OCI-LY3 (cell line): Measurements from ENCODE around the gene LASP1NB.

ENCODE experiments used
- EZH2phosphoT487 ChIP-seq: fragments of 200-600 bp; shearing (Covaris generic); IDR thresholded peaks from 2 replicates; pipeline ENCODE4 v1.6.1; 2018; ENCODE audit warnings: antibody characterized with exemption, mixed run types, low read depth
- TF ChIP-seq, protein P1 (sequence below): fragments of 200-600, 300-600 bp; sonication (generic); IDR thresholded peaks from 2 replicates; pipeline ENCODE4 v1.5.1; 2014; ENCODE audit warnings: antibody characterized with exemption, low read length, low read depth

DNA sequence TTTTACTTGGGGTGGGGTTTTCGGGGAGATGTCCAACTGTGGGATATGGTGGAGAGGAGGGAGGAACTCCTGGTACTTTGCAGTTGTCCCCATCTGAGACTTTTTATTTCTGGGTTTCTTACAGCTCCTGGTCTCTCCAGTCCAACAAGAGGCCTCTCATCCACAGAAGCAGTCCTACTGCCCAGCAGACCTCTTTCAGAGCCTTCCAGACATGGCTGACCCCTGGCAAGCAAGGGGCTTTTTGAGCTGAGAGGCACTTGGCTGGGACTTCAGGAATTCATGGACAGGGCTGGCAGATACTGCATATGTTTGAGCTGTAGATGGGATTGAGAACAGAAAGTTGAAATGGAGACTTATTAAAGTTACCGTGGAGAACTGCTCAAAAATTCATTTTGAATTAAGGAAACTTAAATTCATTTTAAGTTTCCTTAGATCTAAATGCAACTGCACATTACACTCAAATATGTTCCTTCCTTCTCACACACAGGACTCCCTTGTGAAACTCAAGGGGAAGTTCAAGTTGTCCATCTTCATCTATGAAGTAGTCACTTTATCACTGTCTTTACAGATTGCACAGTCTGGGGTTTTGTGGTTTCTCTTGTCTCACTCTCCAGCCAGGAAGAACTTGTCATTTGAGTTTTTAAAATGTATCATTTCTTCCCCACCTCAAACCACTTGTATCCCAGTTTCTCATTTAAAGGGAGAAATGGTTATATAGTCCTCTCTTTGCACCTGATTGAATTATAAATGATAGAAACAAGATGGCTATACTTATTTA, 1.1 kb downstream of the LASP1NB start:
- TF ChIP-seq, protein P1, sequence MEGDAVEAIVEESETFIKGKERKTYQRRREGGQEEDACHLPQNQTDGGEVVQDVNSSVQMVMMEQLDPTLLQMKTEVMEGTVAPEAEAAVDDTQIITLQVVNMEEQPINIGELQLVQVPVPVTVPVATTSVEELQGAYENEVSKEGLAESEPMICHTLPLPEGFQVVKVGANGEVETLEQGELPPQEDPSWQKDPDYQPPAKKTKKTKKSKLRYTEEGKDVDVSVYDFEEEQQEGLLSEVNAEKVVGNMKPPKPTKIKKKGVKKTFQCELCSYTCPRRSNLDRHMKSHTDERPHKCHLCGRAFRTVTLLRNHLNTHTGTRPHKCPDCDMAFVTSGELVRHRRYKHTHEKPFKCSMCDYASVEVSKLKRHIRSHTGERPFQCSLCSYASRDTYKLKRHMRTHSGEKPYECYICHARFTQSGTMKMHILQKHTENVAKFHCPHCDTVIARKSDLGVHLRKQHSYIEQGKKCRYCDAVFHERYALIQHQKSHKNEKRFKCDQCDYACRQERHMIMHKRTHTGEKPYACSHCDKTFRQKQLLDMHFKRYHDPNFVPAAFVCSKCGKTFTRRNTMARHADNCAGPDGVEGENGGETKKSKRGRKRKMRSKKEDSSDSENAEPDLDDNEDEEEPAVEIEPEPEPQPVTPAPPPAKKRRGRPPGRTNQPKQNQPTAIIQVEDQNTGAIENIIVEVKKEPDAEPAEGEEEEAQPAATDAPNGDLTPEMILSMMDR, result no peak
- no peak for TF ChIP-seq EZH2phosphoT487
